ENCODE measurements around the gene C11orf21. TPM values are rescaled to one million over a fixed set of nuclear protein-coding genes. Genes with fewer than 3 reads are reported as not detected.

Gene C11orf21
- total RNA-seq, 1 experiment from 2014 or later, result not detected

DNA sequence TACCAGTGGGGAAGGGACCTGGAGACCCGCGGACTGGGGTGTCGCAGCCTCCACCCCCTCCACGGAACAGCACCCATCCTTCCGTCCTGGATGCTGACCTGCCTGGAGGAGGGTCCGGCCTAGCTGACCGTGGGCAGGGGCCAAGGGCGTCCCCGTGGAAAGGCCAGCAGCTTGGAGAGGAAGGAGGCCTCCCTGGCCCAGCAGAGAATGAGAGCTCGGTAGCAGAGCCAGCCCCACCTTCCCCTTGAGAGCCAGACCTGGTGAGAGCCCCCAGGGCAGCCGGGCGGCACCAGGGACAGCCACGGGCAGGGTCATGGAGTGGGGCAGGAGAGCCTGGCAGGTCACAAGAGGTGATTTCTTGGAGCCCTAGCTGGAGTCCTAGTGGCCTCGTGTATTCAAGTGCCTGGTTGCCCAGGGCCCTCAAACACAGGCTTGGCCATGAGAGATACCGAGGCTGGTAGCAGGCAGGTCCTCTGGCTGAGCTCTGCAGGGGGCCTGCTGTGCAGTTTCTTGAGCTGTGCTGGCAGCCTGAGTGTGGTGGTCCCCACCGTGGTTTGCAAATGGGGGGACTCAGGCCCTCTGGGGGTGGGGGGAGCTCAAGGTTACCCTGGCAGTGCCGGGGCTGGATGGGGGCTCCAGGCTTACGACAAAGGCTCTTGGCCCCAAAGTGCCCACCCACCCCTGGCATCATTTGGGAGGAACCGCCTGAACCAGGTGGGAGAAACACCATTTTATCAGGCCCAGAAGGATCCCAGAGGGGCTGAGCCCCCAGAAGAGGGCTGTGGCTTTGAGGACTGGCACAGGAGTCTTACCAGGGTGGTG lies 7.7 kb upstream of the C11orf21 start:
- Mint-ChIP-seq H3K27me3 (ENCODE audit: unreplicated experiment) (peaks cover 13% of the 10 kb centered on the region), H3K4me1 (ENCODE audit: low read depth, unreplicated experiment) (no peaks in the 10 kb centered on the region), H3K9me3 (ENCODE audit: low read depth, unreplicated experiment) (no peaks in the 10 kb centered on the region), H3K4me3 (ENCODE audit: low read depth, unreplicated experiment) (no peak overlapping the region), H3K36me3 (ENCODE audit: insufficient read depth, unreplicated experiment) (no peaks in the 10 kb centered on the region), H3K27ac (ENCODE audit: unreplicated experiment) (no peak overlapping the region)
- CTCF ChIA-PET, result interaction anchor here (0.6 to 2.1 kb wide), 2 partner anchors 91 to 110 kb away, joined by 3 to 9 read pairs; partner anchors contain the start of gene TSSC4
- intact Hi-C loops (cut with micrococcal nuclease; ENCODE audit: unreplicated experiment), result no loop called here
- no TSS peak for BruUV-seq (replicated peaks)
- TF ChIP-seq, protein P1, sequence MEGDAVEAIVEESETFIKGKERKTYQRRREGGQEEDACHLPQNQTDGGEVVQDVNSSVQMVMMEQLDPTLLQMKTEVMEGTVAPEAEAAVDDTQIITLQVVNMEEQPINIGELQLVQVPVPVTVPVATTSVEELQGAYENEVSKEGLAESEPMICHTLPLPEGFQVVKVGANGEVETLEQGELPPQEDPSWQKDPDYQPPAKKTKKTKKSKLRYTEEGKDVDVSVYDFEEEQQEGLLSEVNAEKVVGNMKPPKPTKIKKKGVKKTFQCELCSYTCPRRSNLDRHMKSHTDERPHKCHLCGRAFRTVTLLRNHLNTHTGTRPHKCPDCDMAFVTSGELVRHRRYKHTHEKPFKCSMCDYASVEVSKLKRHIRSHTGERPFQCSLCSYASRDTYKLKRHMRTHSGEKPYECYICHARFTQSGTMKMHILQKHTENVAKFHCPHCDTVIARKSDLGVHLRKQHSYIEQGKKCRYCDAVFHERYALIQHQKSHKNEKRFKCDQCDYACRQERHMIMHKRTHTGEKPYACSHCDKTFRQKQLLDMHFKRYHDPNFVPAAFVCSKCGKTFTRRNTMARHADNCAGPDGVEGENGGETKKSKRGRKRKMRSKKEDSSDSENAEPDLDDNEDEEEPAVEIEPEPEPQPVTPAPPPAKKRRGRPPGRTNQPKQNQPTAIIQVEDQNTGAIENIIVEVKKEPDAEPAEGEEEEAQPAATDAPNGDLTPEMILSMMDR (IDR thresholded peaks at IDR 0.05; ENCODE audit: unreplicated experiment), result no peak
- no peak for DNase-seq

DNA sequence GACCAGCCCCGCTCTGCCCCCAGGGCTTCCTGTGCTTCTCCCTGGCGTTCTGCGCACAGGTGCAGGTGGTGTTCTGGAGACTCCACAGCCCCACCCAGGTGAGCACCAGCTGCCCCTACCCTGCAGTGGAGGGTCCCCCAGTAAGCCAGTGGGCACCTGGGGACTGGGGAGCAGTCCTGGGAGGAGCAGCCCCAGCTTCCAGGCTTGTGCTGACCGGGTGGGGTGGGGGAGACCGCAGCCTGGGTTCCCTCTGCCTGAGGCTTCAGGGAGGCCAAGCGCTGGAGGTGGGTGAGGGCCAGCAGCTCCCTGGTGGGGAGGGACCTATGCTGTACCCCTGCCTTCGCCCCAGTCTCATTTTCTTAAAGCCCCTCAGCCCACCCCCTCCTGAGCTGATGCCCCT lies 7.0 kb upstream of the C11orf21 start:
- CTCF ChIA-PET, result interaction anchor here (0.6 to 2.1 kb wide), 2 partner anchors 92 to 111 kb away, joined by 3 to 9 read pairs; partner anchors contain the start of gene TSSC4
- H3K4me1 Mint-ChIP-seq (ENCODE audit: low read depth, unreplicated experiment), result no peaks in the 10 kb centered on the region
- no peak overlapping the region for H3K4me3 Mint-ChIP-seq (ENCODE audit: low read depth, unreplicated experiment)
- no peak overlapping the region for H3K27ac Mint-ChIP-seq (ENCODE audit: unreplicated experiment)
- H3K36me3 Mint-ChIP-seq (ENCODE audit: insufficient read depth, unreplicated experiment), result no peaks in the 10 kb centered on the region
- intact Hi-C loops (cut with micrococcal nuclease; ENCODE audit: unreplicated experiment), result no loop called here
- BruUV-seq (replicated peaks), result no TSS peak
- DNase-seq, result no peak
- peaks cover 13% of the 10 kb centered on the region for H3K27me3 Mint-ChIP-seq (ENCODE audit: unreplicated experiment)
- TF ChIP-seq, protein P1 (IDR thresholded peaks at IDR 0.05; ENCODE audit: unreplicated experiment), result no peak
- H3K9me3 Mint-ChIP-seq (ENCODE audit: low read depth, unreplicated experiment), result no peaks in the 10 kb centered on the region

DNA sequence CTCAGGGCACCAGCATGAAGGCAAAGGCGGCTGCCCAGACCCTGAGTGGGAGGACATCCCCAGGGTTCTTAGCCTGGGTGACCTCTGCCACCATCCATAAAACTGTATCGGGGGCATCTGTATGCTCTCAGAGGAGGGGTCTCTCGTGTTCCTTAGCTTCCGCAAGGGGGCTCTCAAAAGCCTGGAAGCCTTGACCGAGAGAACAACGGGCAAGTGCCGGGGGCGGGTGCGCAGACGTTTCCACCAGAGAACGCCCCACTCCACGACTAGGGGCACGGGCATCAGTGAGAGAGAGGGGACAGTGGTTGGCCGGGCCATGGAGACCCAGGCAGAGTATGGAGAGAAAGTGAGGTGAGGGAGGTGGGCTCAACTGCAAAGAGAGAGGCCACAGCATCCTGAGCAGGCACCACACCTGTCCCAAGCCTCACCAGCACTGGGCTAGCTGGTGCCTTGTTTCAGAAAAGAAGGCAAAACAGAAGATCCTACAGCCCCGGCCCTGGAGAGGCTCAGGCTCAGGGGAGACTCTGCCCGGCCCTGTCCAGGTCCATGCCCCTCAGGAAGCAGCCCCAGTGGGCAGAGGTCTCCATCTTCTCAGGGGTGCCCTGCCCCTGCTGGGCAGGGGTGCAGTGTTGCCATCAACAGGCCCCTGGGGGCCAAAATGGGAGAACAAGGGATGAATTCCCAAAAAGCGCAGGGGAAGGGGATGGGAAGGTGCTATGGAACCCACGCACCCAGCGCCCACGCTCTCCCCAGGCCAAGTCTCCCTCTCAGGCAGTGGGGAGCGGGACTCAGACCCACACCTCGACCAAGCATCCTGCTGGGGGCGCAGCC lies 6.0 kb upstream of the C11orf21 start:
- Mint-ChIP-seq H3K9me3 (ENCODE audit: low read depth, unreplicated experiment) (no peaks in the 10 kb centered on the region), H3K4me3 (ENCODE audit: low read depth, unreplicated experiment) (no peak overlapping the region), H3K27me3 (ENCODE audit: unreplicated experiment) (peaks cover 17% of the 10 kb centered on the region), H3K4me1 (ENCODE audit: low read depth, unreplicated experiment) (no peaks in the 10 kb centered on the region), H3K27ac (ENCODE audit: unreplicated experiment) (no peak overlapping the region), H3K36me3 (ENCODE audit: insufficient read depth, unreplicated experiment) (no peaks in the 10 kb centered on the region)
- DNase-seq, result no peak
- intact Hi-C loops (cut with micrococcal nuclease; ENCODE audit: unreplicated experiment), result no loop called here
- TF ChIP-seq, protein P1 (IDR thresholded peaks at IDR 0.05; ENCODE audit: unreplicated experiment), result no peak
- CTCF ChIA-PET, result interaction anchor here (0.5 to 4.6 kb wide), 2 partner anchors 80 to 112 kb away, joined by 3 to 97 read pairs; no protein-coding TSS in a partner anchor
- BruUV-seq (replicated peaks), result no TSS peak

DNA sequence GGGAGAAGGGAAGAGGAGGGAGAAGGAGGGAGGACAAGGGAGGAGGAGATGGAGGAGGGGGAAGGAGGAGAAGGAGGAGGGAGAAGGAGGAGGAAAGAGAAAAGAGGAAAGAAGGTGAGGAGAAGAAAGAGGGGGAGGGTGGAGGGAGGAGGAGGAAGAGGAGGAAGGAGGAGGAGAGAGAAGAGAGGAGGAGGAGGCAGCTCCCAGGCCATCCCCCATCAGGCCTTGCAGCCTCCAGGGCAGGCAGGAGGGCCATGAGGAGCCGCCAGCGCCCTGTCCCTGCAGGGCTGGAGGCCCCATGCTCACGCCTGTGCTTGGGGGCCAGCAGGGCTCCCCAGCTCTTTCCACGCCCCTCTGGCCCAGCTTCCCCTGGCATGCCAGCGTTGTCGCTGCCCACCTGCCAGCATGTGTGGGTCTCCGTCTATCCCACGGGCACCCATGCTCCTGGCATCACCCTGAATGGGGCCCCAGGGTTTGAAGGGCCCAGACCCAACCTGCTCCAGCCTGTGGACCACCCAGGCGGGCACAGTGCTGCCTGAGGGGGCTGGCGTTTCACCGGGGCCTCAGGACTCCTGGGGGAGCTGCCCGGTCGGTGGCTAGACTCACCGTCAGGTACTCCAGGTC lies 5.3 kb upstream of the C11orf21 start:
- no peak overlapping the region for H3K27ac Mint-ChIP-seq (ENCODE audit: unreplicated experiment)
- H3K4me3 Mint-ChIP-seq (ENCODE audit: low read depth, unreplicated experiment), result no peak overlapping the region
- intact Hi-C loops (cut with micrococcal nuclease; ENCODE audit: unreplicated experiment), result no loop called here
- no peaks in the 10 kb centered on the region for H3K36me3 Mint-ChIP-seq (ENCODE audit: insufficient read depth, unreplicated experiment)
- CTCF ChIA-PET, result interaction anchor here (0.5 to 4.6 kb wide), 2 partner anchors 81 to 113 kb away, joined by 3 to 97 read pairs; no protein-coding TSS in a partner anchor
- no peaks in the 10 kb centered on the region for H3K4me1 Mint-ChIP-seq (ENCODE audit: low read depth, unreplicated experiment)
- no peaks in the 10 kb centered on the region for H3K9me3 Mint-ChIP-seq (ENCODE audit: low read depth, unreplicated experiment)
- no TSS peak for BruUV-seq (replicated peaks)
- TF ChIP-seq, protein P1 (IDR thresholded peaks at IDR 0.05; ENCODE audit: unreplicated experiment), result no peak
- no peak for DNase-seq
- peaks cover 25% of the 10 kb centered on the region for H3K27me3 Mint-ChIP-seq (ENCODE audit: unreplicated experiment)
